ENCODE results near the gene MOV10.
"Not testable (repeated sequence)": the region's sequence is repeated elsewhere in the genome, so short reads cannot be mapped to it uniquely, and the experiment has no call there.

The MOV10 gene

DNA sequence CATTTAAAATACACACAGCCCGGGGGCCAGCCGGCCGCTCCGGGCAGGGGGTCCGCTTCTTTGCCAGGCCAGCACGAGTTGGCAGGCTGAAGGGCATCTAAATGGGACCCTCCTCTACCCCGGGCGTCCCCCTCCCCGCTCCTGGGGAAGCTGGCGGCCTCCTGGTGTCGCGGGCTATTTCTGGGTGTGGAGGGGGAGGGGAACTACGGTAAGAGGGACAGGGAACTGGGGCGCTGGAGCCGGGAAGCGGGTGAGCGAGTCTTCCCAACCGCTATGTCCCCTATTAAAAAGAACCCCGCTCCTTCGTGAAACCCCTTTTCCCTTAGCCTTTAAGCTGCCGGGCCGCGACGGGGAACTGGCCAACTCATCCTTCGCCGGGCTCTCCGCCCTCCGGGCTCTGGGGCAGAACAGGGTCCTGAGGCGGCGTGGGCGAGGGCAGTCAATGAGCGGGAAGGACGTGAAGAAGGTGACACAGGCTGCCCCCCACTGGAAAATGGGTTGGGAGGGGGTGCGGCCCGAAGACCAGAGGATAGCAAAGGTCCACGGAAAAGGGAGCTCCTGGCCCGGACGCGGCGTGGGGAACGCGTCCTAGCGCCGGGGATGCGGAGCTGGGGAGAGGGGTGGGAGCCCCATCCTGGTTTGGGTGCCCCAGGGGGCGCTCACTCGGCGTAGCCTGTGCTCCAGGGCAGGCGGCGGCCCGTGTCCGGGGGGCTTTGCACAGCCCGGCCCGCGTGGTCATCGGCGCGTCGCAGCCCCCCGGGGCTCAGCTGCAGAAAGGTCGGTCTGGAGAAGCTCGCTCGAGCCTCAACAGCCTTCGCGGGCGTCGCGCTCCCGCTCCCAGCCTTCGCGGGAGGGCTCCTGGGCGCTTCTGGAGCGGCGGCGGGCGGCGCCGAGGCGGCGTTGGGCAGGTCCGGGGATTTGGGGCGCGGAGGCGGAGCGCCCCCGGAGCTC is 40.1 kb downstream of the MOV10 start:
- peak; percentile 27 for DNase-seq

DNA sequence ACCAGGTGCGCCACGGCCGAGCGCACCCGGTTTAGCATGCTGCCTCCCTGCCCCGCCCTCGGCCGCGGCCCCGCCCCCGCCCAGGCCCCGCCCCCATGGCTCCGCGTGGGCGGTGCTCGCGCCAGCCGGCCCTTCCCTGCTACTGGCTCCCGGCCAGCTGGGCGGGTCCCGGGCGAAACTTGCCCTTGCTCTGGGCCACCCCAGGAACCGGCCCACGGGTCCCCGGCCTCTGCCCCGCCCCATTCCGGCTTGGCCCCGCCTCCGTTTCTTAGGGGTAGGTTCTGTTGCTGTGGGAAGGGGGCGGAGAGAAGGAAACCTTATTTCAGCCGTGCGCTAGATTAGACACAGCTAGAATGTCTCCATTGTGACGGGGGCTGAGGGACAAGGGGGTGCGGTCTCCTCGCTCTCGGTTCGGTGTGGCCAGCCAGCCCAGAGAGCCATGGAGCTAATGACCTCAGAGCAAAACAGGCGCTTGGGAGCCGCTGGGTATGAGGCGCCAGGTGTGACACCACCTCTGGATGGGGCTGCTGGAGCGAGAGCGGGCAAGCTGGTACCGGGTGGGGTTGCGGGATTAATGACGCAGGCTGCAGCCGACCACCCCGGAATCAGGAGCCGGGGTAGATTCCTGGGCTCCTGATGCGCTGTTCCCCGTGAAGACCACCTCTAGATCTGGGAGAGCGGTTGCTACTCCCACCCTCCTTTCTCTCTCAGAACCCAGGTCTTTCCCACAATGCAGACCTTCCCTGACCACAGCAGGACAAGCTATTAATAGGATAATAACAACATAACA is 41.0 kb downstream of the MOV10 start, which contains the start of gene PPM1J:
Gene PPM1J (minus strand): TSS at position 69 of the 790 bp plus-strand sequence. CDS start 31 bp downstream, at position 38.
- DNase-seq, result peak; percentile 93

DNA sequence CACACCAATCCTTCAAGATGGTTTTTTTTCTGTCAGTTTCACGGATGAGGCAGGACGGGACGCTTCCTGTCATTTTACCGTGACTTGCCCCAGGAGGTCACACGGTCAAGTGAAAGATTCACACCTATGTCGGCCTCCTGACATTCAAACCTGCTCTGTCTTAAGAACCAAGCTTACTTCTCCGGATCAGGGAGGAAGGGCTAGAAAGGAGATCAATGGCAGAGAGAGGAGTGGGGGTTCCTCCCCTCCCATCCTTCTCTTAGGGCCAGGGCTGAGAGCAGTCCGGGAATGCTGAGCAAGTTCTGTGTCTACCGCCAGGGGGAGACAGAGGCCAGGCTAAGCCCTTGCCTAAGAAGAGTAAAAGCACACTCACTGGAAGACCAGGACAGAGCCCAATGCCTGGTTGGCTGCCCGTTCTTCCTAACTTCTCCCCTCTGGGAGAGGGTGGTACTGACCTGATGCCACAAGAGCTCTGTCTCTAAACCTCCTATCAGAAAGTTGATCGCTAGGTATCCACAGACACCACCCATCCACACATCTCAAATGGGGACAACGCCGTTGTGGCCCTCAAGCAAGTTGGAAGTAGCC is 41.8 kb downstream of the MOV10 start:
- DNase-seq, result peak; percentile 79

DNA sequence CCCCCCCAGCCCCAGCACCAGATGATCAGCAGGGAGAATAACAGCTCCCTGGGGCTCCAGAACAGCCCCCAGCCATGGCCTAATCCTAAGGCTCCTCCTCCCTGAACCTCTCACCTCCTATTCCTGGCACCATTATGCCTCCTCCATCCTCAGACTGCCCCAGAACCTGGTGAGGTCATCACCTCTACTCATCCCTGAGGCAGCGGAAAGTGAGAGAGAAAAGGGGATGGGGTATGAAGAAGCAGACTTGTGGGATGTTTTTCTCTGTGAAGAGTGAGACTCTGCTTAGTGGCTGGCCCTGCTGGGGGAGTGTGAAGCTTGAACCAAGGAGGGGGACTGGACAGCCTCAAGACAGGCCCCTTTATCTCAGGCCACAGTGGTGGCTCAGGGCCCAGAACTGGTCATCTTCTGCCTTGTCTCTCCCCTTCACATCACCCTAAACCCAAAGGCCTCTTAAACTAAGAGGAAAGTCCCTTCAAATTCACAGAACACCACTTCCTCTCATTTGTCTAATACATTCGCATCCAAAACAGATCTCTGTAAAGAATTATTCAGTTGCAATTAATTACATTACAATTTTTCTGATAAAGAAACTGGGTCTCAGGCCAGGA is 42.9 kb downstream of the MOV10 start:
- no peak for DNase-seq

DNA sequence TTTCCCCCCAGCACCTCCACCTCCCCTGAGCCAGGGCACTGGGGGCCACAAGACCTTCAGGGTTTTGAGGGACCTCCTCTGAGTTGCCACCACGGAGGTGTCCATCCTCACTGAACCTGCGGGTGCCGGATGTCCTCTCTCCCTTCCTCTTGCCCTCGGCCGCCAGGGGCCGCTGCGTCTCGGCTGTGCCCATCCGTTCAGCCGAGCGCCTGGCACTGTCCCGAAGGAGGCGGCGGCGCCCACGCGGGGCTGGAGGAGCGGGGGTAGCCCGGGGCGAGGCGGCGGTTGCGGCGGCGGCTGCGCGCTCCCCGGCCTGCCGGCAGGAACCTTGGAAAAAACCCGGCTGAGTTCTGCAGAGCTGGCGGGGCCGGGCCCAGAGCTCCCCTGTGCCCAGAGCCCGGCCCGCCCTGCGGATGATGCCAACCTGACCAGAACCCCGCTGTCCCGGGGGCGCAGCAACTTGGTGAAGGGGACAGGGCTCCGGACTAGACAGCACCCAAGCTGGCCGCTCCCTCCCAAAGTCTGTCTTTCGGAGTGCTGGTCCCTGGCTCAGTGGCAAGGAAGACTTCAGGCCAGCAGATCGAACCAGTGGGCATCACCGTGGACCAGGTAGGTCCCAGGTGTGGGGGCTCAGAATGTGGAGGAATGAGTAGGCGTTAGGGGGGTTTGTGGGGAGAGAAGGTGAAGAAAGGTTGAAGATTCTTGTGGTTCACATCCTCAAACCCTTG is 44.4 kb downstream of the MOV10 start:
- DNase-seq, result peak; percentile 77

DNA sequence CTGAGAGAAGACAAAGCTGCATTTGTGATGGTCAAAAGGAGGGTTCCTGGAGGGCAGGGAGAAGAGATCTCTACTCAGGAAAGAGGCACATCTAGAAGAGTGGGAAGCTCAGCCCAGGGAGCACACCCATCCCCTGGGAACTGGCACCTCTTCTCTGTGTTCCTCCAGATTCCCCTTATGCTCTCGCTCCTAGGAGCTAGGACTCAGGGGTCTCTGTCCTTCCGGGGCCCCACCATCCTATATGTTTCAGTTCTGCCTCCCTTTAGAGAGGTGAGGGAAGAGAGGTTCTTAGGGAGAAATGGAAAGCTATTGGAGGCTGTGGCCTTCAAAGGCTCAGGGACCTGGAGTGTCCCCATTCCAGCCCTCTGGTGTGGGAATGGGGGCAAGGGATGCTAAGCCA is 45.2 kb downstream of the MOV10 start:
- DNase-seq, result no peak

DNA sequence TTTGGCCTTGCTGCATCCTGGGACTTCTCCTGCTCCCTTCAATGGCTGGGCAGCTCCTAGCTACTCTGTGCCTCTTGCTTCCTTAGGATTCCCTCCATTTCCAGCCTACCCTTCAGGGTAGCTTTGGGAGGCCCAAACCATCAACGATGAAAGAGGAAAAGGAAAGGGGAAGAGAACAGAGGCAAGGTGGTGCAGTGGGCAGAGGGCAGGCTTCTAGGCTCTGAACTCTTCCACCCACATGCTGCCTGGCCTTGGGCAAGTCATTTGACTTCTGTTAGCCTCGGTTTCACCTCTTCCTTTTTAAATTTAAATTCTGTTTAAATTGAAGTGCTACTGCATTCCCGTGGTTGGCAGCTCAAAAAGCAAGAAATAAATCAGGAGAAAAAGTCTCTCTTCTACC is 46.3 kb downstream of the MOV10 start:
- DNase-seq, result no peak

DNA sequence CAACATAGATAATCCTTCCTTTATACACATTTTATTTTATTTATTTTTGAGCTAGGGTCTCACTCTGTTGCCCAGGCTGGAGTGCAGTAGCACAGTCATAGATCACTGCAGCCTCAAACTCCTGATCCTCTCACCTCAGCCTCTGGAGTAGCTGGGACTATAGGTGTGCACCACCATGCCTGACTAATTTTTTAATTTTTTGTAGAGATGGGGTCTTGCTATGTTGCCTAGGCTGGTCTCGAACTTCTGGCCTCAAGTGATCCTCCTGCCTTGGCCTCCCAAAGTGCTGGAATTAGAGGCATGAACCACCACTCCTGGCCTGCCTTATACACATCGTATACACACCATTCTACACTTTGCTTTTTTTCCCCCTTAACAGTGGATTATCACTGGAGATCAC is 46.8 kb downstream of the MOV10 start:
- DNase-seq, result not testable (repeated sequence)

DNA sequence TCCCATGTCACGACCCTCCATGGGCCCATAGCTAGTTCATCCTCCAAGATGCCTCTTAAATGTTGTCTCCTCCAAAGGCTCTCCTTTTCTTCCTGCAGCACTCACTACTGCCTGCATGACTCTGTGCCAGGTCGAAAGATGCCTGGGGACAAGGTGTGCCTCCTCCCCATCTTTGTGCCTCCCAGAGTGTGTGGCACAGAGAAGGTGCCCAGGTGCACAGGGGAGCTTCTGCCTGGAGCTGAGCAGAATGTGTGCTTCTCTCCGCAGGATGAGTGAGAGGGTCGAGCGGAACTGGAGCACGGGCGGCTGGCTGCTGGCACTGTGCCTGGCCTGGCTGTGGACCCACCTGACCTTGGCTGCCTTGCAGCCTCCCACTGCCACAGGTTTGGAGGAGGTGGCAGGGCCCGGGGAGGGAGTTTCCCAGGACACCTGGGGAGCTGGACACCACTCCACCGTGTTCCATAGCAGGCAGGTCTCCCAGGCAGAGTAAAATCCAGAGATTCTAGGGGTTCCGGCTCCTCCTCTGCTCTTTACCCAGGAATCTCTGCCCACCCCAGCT is 47.6 kb downstream of the MOV10 start:
- DNase-seq, result no peak

DNA sequence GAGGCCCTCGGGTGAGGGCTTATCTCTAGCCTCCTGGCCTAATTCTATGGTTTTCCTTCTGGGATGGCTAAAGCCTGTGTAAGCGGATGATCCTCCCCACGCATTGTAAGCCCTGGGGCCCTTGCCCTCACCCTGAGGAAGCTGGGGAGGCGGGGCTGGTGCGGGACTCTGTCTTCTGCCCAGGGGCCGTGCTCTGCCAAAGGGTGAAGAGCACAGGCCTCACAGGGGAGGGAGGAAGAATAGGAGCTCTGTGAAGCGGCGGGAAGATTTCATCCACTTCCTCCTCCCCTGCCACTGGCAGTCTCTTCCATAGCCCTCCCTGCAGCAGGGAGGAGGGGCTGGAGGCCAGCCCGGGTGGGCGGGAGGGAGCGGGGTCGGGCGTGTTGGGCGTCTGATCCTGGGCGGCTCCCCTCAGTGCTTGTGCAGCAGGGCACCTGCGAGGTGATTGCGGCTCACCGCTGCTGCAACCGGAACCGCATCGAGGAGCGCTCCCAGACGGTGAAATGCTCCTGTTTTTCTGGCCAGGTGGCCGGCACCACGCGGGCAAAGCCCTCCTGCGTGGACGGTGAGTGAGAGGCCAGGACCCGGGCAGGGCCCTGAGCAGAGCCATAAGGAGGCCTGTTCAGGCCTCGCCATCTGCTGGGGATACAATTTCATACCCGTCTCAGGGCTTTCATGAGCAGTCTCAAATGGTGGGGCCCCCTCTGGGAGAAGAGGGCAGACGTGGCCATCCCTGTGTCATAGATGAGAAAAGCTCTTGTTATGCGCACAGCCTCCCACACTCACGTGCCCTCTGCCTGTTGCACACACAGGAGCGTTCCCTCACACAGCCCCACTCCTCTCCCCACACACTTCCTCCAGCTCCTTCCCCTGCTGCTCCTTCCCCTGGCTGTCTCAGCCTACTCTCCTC is 48.4 kb downstream of the MOV10 start:
- peak; percentile 32 for DNase-seq

DNA sequence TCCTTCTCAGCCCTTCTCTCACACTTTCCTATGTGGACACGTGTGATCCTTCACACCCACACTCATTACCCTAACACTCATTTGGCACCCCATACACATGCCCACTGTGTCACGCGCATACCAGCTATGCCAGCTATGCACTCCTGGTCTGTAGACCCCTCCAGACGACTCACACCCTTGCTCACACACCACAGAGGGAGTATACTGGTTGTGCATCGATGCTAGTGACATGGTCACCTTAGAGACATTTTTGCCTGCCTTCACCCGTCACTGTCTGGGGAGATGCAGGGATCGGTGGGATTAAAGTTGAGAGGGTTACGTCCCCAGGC is 49.0 kb downstream of the MOV10 start:
- no peak for DNase-seq

DNA sequence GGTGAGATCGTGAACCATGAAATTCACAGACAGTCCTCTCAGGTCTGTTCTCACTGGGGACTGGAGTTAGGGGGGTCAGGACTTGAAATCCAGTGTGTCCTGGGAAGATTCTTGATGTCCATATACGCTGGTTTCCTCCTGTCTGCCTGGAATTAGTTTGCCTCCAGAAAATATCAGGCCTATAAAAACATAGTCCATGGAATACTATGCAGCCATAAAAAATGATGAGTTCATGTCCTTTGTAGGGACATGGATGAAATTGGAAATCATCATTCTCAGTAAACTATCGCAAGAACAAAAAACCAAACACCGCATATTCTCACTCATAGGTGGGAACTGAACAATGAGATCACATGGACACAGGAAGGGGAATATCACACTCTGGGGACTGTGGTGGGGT is 49.8 kb downstream of the MOV10 start:
- DNase-seq, result not testable (repeated sequence)

DNA sequence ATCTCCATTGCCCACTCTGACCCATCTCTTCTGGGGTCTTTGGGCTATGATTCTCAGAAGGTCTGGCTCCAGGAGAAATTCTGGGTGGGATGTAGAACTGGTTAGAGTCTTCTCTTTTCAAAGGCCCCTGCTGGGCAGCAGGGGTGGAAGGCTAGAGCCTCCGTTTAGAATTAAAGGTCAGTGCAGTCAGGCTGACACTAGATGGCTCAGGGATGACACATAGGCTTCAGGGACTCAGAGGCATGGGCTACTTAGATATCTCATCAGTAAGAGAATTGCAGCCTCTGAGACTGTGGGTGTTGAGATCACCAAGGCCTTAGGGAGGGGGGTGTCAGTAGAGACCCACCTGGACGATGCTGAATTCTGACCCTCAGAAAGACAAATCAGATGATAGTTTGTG is 53.3 kb downstream of the MOV10 start:
- DNase-seq, result no peak

DNA sequence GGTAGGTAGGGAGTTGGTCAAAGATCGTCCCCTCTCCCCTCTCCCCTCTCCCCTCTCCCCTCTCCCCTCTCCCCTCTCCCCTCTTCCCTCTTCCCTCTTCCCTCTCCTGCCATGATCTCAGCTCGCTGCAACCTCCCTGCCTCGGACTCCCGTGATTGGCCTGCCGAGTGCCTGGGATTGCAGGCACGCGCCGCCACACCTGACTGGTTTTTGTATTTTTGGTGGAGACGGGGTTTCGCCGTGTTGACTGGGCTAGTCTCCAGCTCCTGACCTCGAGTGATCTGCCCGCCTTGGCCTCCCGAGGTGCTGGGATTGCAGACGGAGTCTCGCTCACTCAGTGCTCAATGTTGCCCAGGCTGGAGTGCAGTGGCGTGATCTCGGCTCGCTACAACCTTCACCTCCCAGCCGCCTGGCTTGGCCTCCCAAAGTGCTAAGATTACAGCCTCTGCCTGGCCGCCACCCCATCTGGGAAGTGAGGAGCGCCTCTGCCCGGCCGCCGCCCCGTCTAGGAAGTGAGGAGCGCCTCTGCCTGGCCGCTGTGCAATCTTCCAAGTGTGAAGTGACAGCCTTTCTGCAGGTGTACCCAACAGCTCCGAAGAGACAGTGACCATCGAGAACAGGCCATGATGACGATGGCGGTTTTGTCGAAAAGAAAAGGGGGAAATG is 54.0 kb downstream of the MOV10 start:
- not testable (repeated sequence) for DNase-seq

DNA sequence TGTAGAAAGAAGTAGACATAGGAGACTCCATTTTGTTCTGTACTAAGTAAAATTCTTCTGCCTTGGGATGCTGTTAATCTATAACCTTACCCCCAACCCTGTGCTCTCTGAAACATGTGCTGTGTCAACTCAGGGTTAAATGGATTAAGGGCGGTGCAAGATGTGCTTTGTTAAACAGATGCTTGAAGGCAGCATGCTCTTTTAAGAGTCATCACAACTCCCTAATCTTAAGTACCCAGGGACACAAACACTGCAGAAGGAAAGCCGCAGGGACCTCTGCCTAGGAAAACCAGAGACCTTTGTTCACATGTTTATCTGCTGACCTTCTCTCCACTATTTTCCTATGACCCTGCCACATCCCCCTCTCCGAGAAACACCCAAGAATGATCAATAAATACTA is 54.6 kb downstream of the MOV10 start:
- not testable (repeated sequence) for DNase-seq

DNA sequence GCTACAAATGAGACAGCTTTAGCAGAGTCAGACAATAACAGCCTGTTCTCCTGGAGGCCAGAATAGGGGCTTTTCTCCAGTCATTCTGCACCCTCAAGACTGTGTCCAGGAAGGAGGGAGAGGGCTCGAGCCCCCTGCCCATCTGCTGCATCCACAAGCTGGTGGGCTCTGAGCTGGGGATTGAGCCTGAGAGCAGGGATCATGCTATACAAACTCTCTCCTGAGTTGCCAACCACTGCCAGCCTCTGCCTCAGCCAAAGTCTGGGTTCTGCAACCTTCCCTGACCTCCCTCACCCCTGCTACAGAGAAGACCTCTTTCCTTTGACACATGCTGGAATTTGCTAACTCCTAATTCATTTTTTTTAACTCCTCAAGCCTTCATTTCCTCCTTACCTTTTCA is 55.5 kb downstream of the MOV10 start:
- no peak for DNase-seq

DNA sequence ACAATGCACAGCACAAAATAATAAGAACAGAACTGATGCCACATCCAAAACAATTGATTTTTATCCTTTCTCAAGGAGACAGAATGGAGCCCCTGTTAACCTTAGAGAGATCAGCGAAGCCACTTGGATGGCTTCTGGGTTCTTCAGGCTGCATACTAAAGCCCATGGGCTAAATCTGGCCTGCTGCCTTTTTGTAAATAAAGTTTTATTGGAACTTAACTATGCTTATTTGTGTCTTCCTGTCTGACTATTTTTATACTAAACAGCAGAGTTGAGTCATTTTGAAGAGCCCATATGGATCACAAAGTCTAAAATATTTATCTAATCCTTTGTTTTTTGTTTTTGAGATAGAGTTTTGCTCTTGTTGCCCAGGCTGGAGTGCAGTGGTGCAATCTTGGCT is 57.0 kb downstream of the MOV10 start:
- DNase-seq, result no peak

DNA sequence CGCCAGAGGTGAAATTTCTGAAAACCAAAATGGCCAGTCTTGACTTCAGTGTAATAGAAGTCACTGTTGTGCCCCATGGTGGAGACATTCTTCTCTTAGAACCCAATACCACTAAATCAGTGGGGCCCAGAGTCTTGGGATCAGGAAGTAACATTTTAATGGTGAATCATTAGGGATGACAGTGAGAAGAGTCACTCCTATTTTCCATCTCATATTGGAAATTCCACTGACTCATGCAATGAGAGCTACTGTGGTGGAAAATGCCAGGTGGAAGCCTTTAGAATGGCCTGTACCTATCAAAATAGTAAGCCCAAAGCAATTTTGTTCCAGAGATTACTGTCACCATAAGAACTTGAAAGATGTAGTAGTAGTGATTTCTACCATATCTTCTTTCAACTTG is 61.3 kb downstream of the MOV10 start:
- DNase-seq, result no peak

DNA sequence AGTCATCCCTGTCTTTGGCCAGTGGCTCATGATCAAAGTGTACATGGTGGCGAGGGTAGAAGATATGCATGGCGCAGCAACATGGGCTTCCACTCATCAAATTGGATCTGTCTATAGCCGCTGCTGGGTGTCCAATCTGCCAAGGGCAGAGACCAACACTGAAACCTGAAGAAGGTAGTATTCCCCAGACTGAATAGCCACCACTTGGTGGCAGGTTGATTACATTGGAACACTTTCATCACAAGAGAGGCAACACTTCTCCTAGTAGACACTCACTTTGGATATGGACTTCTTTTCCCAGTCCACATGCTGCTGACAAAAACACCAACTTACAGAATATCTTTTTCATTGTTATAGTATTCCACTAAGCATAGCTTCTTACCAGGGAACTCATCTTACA is 63.1 kb downstream of the MOV10 start:
- no peak for DNase-seq

All from activated naive CD4-positive, alpha-beta T cell treated with anti-CD3 and anti-CD28 coated beads, Interleukin-2, amount 50 U/mL, for 16 hours (primary cell).